HG02884 (cell line): ENCODE measurements around the gene COL5A1.

Experiments used
- ATAC-seq: cut with Tn5 transposase; IDR thresholded peaks from one replicate; pipeline ENCODE4 v1.9.1; 2021; ENCODE audit warnings: mild to moderate bottlenecking, moderate library complexity; ENCODE audit not compliant: unreplicated experiment

The COL5A1 gene

GRCh38 chr9:134781591-134782302 is 140.1 kb downstream of the COL5A1 start:
- no peak for ATAC-seq

- no peak for ATAC-seq
These were observed 141.5 kb downstream of the COL5A1 start for GRCh38 chr9:134782921-134783698.

GRCh38 chr9:134783699-134784039 is 142.1 kb downstream of the COL5A1 start:
- no peak for ATAC-seq

- no peak for ATAC-seq
These were observed 143.1 kb downstream of the COL5A1 start for GRCh38 chr9:134784577-134785305.

- ATAC-seq, result no peak
These were observed 143.9 kb downstream of the COL5A1 start for GRCh38 chr9:134785325-134786108.

- ATAC-seq, result no peak
These were observed 146.3 kb downstream of the COL5A1 start for GRCh38 chr9:134787601-134788531.

- ATAC-seq, result no peak
These were observed 147.6 kb downstream of the COL5A1 start for GRCh38 chr9:134789168-134789567.

- ATAC-seq, result no peak
These were observed 149.4 kb downstream of the COL5A1 start for GRCh38 chr9:134791009-134791408.

- ATAC-seq, result no peak
These were observed 151.0 kb downstream of the COL5A1 start for GRCh38 chr9:134792627-134793026.

- no peak for ATAC-seq
These were observed 151.9 kb downstream of the COL5A1 start for GRCh38 chr9:134793288-134794188.

- no peak for ATAC-seq
These were observed 153.2 kb downstream of the COL5A1 start for GRCh38 chr9:134794663-134795370.

- ATAC-seq, result no peak
These were observed 153.8 kb downstream of the COL5A1 start for GRCh38 chr9:134795446-134795845.

GRCh38 chr9:134796882-134797281 is 155.3 kb downstream of the COL5A1 start:
- no peak for ATAC-seq

GRCh38 chr9:134800791-134801339 is 159.3 kb downstream of the COL5A1 start:
- no peak for ATAC-seq

- no peak for ATAC-seq
These were observed 160.7 kb downstream of the COL5A1 start for GRCh38 chr9:134802216-134802795.

GRCh38 chr9:134804871-134805270 is 163.3 kb downstream of the COL5A1 start:
- no peak for ATAC-seq

- ATAC-seq, result no peak
These were observed 166.3 kb downstream of the COL5A1 start for GRCh38 chr9:134807716-134808446.
